Uterus (tissue), 2 donors: ENCODE data around the gene TOPBP1.

ENCODE experiments used
- CTCF ChIP-seq, 4 experiments: fragments of 200-600 bp in 2 of 4; fragments of 450-650 bp in 2 of 4; sonication (generic) in 2 of 4; IDR thresholded peaks; one replicate each; pipeline ENCODE4 v1.5.1; 2016 to 2019; ENCODE audit warnings: antibody characterized with exemption in 4 of 4, mild to moderate bottlenecking in 2 of 4, moderate library complexity in 1 of 4
- POLR2A ChIP-seq, 2 donors: fragments of 450-650 bp; IDR thresholded peaks; one replicate each; pipeline ENCODE4 v1.6.1; 2016; ENCODE audit warnings: antibody characterized with exemption in 2 of 2, mild to moderate bottlenecking in 1 of 2, moderate library complexity in 1 of 2

GRCh38 chr3:133592843-133593242 lies 68.9 kb downstream of the TOPBP1 start:
- TF ChIP-seq CTCF (IDR thresholded peaks at IDR 0.05) (no peak), POLR2A (IDR thresholded peaks at IDR 0.05) (no peak)
